ENCODE data around the gene LRRC56. TPM values are rescaled to one million over a fixed set of nuclear protein-coding genes. Genes with fewer than 3 reads are reported as not detected.

Gene LRRC56
- total RNA-seq, 2 donors from 2014 or later = 1.9 to 9.1 TPM

DNA sequence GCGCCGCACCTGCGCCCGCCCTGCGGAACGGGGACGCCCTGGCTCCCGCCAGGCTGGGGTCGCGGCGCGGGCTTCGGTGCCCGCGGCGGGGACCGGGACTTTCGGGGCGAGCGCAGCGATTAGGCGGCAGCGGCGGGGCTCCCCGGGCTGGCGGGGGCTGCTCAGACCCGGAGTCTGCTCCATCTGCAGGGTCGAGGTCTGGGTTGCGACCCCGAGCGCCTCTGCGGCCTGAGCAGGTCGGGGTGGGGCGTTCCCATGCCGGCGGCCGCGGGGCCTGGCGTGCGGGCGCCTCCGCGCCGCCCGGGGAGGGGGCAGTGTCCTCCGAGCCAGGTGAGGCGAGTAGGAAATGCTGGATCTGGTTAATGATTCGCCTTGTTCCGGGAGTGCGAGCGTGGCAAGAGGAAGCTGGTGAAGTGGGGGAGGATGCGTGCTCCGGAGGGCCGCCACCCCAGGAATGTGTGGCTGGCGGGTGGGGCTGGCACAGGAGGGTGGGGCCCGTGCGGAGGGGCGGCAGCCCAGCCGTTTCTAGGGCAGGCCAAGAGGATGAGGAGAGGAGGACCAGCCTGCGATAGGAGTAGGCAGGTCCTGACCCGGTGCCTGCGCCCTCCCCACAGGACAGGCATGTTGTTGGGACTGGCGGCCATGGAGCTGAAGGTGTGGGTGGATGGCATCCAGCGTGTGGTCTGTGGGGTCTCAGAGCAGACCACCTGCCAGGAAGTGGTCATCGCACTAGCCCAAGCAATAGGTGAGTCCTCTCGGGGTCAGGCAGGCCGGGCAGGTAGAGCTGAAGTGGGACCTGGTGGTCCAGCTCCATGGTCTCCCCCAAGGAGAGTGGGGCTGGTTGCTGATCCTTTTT is 24.0 kb downstream of the LRRC56 start:
- H3K27me3 ChIP-seq (replicated peaks; ENCODE audit: insufficient read depth) = no peaks in the 10 kb centered on the region
- peak overlapping the region; percentile 85 to 95 for H3K4me3 ChIP-seq
- no peak for DNase-seq (ENCODE audit: low spot score)
- TF ChIP-seq POLR2A (IDR thresholded peaks at IDR 0.05) (peak; percentile 13), POLR2AphosphoS5 (IDR thresholded peaks at IDR 0.05) (peak; percentile 25)
- TF ChIP-seq, protein P1, sequence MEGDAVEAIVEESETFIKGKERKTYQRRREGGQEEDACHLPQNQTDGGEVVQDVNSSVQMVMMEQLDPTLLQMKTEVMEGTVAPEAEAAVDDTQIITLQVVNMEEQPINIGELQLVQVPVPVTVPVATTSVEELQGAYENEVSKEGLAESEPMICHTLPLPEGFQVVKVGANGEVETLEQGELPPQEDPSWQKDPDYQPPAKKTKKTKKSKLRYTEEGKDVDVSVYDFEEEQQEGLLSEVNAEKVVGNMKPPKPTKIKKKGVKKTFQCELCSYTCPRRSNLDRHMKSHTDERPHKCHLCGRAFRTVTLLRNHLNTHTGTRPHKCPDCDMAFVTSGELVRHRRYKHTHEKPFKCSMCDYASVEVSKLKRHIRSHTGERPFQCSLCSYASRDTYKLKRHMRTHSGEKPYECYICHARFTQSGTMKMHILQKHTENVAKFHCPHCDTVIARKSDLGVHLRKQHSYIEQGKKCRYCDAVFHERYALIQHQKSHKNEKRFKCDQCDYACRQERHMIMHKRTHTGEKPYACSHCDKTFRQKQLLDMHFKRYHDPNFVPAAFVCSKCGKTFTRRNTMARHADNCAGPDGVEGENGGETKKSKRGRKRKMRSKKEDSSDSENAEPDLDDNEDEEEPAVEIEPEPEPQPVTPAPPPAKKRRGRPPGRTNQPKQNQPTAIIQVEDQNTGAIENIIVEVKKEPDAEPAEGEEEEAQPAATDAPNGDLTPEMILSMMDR (IDR thresholded peaks at IDR 0.05) = no peak
- H3K4me1 ChIP-seq (replicated peaks) = peaks cover 20% of the 10 kb centered on the region
- intact Hi-C loops (cut with DNase I) = no loop called here
- no peaks in the 10 kb centered on the region for H3K9me3 ChIP-seq
- no peaks in the 10 kb centered on the region for H3K36me3 ChIP-seq
- 11% methylated on average over 41 of the region's 67 CpGs for WGBS
- peak overlapping the region; percentile 71 to 87 for H3K27ac ChIP-seq

DNA sequence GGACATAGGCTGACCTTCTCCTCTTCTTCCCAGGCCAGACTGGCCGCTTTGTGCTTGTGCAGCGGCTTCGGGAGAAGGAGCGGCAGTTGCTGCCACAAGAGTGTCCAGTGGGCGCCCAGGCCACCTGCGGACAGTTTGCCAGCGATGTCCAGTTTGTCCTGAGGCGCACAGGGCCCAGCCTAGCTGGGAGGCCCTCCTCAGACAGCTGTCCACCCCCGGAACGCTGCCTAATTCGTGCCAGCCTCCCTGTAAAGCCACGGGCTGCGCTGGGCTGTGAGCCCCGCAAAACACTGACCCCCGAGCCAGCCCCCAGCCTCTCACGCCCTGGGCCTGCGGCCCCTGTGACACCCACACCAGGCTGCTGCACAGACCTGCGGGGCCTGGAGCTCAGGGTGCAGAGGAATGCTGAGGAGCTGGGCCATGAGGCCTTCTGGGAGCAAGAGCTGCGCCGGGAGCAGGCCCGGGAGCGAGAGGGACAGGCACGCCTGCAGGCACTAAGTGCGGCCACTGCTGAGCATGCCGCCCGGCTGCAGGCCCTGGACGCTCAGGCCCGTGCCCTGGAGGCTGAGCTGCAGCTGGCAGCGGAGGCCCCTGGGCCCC is 24.8 kb downstream of the LRRC56 start:
- Histone ChIP-seq H3K36me3 (no peaks in the 10 kb centered on the region), H3K4me1 (replicated peaks) (peaks cover 20% of the 10 kb centered on the region), H3K4me3 (peak overlapping the region in 1 of 2 donors; percentile 95), H3K27ac (peak overlapping the region; percentile 71 to 87), H3K27me3 (replicated peaks; ENCODE audit: insufficient read depth) (no peaks in the 10 kb centered on the region), H3K9me3 (no peaks in the 10 kb centered on the region)
- 90% methylated on average over 23 of the region's 29 CpGs for WGBS
- intact Hi-C loops (cut with DNase I) = no loop called here
- TF ChIP-seq POLR2AphosphoS5 (IDR thresholded peaks at IDR 0.05) (no peak), POLR2A (IDR thresholded peaks at IDR 0.05) (no peak)
- TF ChIP-seq, protein P1 (IDR thresholded peaks at IDR 0.05) = no peak
- DNase-seq (ENCODE audit: low spot score) = no peak

DNA sequence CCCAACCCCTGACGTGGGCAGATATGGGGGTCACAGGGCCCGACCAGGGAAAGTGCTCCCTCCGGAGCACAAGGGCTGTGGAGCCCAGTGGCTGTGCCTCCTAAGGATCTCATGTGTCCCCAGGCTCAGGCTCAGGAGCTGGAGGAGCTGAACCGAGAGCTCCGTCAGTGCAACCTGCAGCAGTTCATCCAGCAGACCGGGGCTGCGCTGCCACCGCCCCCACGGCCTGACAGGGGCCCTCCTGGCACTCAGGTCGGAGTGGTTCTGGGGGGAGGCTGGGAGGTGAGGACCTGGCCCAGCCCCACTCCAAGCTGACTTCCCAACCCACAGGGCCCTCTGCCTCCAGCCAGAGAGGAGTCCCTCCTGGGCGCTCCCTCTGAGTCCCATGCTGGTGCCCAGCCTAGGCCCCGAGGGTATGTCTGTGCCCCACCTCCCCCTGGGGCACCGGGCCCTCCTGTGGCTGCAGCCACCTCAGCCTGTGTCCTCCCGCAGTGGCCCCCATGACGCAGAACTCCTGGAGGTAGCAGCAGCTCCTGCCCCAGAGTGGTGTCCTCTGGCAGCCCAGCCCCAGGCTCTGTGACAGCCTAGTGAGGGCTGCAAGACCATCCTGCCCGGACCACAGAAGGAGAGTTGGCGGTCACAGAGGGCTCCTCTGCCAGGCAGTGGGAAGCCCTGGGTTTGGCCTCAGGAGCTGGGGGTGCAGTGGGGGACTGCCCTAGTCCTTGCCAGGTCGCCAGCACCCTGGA is 25.9 kb downstream of the LRRC56 start:
- no peak for TF ChIP-seq POLR2A (IDR thresholded peaks at IDR 0.05)
- no peak for TF ChIP-seq POLR2AphosphoS5 (IDR thresholded peaks at IDR 0.05)
- TF ChIP-seq, protein P1 (IDR thresholded peaks at IDR 0.05) = no peak
- H3K9me3 ChIP-seq = no peaks in the 10 kb centered on the region
- 90% methylated on average over 15 of the region's 18 CpGs for WGBS
- no peaks in the 10 kb centered on the region for H3K36me3 ChIP-seq
- H3K4me3 ChIP-seq = no peak overlapping the region
- DNase-seq (ENCODE audit: low spot score) = no peak
- no peaks in the 10 kb centered on the region for H3K27me3 ChIP-seq (replicated peaks; ENCODE audit: insufficient read depth)
- peak overlapping the region; percentile 71 to 84 for H3K27ac ChIP-seq
- intact Hi-C loops (cut with DNase I) = no loop called here
- peaks cover 20% of the 10 kb centered on the region for H3K4me1 ChIP-seq (replicated peaks)

DNA sequence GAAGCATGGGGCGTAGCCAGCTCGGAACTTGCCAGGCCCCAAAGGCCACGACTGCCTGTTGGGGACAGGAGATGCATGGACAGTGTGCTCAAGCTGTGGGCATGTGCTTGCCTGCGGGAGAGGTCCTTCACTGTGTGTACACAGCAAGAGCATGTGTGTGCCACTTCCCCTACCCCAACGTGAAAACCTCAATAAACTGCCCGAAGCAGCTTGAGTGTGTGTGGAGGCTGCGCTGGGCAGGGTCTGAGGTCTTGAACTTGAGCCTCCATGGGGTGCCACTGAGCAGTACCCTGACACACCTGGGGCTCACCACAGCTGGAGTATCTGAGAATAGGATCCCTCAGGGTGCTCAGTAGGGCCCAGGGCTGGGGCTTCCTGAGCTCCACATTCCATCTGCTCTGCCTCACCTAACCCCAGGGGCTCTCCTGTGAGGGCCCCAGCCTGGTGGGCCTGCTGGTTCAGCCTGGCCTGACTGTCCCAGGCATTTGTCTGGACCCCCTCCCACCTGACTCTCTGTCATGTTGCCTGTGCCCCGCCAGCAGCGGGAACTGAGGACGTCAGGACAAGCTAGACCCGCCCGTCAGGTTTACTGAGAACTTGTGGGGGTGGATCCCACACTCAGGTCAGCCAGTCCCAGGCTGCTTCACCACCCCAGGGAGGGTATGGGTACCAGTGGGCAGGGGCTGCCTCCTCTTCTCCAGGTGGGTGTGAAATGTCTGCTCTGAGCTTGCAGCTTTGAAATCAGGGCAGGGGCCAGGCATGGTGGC is 26.7 kb downstream of the LRRC56 start:
- Histone ChIP-seq H3K4me3 (no peak overlapping the region), H3K27me3 (replicated peaks; ENCODE audit: insufficient read depth) (no peaks in the 10 kb centered on the region), H3K9me3 (no peaks in the 10 kb centered on the region), H3K36me3 (no peaks in the 10 kb centered on the region), H3K27ac (peak overlapping the region; percentile 71 to 84), H3K4me1 (replicated peaks) (peaks cover 20% of the 10 kb centered on the region)
- intact Hi-C loops (cut with DNase I) = no loop called here
- 55% methylated on average over 11 of the region's 12 CpGs for WGBS
- DNase-seq (ENCODE audit: low spot score) = peak; percentile 77
- TF ChIP-seq POLR2AphosphoS5 (IDR thresholded peaks at IDR 0.05) (peak; percentile 86), POLR2A (IDR thresholded peaks at IDR 0.05) (peak; percentile 27)
- TF ChIP-seq, protein P1 (IDR thresholded peaks at IDR 0.05) = no peak
